Right lung (tissue), 5 donors: ENCODE results near the gene AFMID. TPM values are rescaled to one million over a fixed set of nuclear protein-coding genes. Genes with fewer than 3 reads are reported as not detected.

Source experiments
- DNase-seq, 2 donors: peaks; one replicate each; pipeline ENCODE4 v3.0.0-alpha.2; 2013
- polyA plus RNA-seq, 5 donors: library from polyadenylated mRNA; unstranded; fragments of 120-200 nt; gene quantifications; one replicate each; pipeline versions ENCODE4 v1.2.1 to v1.2.3, GENCODE V29; 2013; ENCODE audit warnings: inconsistent platforms in 1 of 5, low replicate concordance in 1 of 5; ENCODE audit not compliant: insufficient read length in 5 of 5, insufficient read depth in 1 of 5

Gene AFMID
- polyA plus RNA-seq, 5 donors, result 45.4 to 55.4 (median 53.7) TPM

DNA sequence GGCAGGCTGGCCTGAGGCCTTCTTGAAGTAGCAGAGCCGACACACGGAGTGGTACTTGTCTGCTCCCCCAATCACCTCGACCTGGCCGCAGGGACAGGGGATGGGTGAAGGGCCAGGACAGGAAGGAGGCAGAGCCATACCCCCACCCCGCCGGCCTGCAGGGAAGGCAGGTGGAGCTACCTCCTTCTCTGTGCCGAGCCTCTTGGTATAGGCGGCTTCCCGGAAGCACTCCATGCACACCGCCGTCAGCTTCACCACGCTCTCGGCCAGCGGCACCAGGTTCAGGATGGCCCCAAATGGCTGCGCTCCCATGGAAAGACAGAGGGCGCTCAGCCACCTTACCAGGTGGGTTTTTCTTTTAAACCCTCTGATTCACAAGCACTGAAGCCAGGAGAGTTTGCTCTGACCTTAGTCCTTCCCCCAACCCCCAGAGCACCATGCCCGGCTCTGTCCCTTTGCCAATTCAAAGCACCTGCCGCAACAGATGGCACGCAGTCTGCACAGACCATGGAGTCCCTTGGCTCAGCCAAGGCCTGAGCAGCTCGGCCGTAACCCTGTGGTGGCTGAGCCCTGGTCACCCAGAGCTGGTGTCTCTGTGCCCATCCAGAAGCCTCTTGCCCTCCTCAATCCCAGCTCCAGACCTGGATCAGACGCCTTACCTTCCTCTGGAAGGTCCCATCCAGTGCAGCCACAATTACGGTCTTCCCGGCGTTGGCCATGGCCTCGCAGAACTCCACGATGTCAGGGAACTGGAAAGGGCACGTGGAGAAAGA, 12.1 kb upstream of the AFMID start:
- DNase-seq, result no peak

DNA sequence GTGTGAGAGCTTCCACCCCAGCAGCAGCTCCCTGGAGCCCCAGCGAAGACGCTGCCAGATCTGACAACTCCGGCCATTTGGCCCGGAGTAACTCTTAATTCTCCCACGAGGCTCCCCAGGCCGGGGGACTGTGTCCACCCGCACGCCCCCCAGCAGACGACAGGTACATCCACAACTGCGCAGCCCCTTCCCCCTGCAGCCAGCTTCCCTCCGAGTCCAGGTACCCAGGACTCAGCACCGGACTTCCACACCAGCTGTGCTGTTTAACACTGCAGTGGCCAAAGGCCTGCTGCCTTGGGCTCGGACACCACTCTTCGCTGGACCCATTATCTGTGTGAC, 11.6 kb upstream of the AFMID start:
- no peak for DNase-seq

DNA sequence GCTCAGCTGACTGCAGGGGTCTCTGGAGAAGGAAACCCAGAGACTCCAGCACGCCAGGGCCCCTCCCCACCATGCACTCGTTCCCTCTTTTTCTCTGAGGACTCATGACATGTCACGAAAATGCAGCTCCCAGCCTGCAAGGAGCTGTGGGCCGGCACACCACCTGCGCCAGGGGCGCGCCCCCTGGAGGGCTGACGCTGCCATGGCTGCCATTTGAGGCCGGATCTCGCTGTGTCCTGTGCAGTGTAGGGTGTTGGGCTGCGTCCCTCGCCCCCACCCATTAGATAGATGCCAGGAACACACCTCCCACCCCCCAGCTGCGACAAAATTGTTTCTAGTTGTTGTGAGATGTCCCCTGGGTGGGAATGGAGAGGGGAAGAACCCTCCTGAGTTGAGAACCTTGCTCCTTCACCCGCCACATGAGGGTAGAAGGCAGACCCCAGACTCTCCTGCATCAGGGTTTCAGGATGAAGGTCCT, 10.6 kb upstream of the AFMID start:
- no peak for DNase-seq

DNA sequence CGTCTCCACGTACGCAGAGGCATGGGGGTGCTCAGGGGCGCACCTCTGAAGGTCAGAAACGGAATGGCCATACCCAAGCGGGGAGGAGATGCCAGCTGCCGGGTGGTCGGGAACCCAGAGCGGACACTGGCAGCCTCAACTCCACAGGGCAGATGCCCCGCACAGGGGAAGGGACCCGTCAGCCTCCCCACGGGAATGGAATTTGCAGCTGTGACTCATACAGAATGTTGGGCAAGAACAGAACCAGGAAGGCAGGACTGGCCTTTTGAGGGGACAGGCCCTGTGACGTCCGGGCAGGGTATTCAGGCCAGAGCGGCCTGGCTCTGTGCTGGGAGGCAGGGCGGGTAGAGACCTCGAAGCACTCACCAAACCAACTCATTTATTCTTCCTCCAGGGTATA, 7.8 kb upstream of the AFMID start:
- no peak for DNase-seq

DNA sequence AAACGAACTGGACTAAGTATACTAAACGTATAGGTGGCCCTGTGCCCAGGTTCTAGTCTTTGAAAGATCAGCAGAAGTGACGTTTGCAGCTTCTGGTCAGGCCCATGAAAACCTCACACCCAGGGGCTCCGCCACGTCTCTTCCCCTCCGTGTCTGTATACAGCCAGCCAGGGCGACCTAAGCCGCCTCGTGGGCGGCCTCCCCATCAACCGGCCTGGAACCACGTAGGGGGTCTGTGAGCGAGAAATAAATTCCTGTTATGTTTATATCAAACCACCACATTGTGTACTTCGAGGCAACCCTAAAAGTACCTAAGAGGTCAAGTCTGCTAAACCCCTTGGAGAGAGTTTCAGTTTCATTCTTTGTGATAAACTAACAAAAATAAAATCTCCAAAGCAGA, 7.1 kb upstream of the AFMID start:
- no peak for DNase-seq

DNA sequence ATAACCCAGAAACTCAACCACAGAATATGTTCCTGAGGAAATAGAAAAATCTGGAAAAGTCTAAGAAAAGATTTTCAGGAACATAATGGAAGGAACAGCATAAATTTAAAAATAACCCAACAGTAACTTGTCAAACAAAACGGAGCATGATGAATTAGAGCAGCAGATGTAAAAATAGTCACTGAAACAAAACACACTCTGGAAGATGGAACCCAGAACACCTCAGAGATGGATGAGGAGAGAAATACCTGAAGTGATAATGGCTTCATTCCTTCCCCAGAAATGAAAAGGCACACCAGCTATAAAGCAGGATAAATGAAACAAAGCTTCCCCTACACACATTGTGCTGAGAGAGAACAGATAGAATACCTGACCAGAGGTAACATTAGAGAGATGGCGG, 6.7 kb upstream of the AFMID start:
- DNase-seq, result no peak

DNA sequence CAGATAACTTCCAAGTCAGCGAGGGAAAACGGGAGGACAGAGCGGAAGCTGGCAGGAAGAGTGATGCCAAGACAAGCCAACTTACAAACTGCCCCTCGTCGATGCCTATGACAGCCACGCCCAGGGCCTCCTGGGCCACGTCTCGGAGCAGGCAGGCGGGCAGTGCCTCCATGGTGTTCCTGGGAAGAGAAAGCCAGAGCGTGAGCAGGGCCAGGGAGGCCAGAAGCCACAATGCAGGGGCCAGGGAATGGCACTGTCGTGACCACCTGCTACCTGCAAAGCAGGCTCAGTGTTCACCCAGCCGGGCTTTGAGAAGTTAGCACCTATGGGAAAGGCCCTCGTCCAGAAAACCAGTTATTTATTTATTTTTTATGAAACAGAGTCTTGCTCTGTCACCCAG, 4.7 kb upstream of the AFMID start:
- no peak for DNase-seq

DNA sequence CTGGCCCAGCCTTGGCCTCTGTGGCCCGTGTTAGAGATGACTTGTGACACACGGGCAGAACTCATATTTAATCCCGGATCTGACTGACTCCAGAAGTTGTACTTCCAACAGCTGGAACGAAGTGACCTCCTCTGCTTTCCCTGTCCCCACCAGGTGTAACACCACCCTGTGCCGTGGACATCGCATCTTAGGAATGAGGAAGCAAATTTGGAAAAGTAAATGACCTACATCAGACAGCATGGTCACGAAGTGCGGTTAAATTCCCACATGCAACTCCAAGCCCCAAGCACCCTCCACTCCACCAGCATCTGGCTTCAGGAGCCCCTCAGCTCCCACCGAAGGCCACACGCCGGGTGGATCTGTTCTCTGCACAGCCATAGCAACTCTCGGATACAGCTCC, 3.2 kb upstream of the AFMID start:
- DNase-seq, result no peak

DNA sequence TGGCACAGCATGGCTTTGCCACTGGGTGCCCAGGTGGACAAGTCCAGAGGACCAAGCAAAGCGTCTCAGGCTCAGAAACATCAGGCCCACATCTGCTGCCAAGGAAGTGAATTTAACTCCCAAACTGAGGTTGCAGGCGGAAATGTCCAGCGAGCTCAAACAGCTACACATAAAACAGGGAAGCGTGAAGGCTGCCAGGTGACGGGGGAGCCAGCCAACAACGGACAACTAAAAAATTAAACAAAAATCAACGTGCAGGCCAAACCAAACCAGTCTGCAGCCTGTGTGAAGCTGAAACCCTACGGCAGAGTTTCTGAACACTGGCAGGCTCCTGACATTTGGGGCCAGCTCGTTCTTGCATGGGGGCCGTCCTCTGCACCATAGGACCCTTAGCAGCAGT, 2.8 kb upstream of the AFMID start:
- no peak for DNase-seq

DNA sequence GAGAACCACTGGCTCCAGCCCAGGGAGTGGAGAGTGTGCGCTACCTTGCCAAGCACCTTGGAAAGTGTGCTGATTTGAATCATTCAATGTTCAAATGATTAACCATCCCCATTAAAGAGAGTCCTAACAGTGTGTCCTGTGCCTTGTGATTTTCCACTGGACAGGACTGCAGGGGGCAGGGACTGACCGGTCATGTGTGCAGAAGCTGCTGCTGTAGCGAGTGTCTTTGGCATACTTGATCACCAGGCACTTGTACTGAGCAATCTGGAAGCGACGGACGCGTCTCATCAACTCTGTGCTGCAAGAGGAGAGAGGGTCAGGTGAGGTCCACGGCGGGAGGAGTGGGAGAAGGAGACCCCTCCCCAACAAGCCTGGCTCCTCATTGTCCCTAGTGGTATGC, 2.3 kb upstream of the AFMID start:
- DNase-seq, result no peak

DNA sequence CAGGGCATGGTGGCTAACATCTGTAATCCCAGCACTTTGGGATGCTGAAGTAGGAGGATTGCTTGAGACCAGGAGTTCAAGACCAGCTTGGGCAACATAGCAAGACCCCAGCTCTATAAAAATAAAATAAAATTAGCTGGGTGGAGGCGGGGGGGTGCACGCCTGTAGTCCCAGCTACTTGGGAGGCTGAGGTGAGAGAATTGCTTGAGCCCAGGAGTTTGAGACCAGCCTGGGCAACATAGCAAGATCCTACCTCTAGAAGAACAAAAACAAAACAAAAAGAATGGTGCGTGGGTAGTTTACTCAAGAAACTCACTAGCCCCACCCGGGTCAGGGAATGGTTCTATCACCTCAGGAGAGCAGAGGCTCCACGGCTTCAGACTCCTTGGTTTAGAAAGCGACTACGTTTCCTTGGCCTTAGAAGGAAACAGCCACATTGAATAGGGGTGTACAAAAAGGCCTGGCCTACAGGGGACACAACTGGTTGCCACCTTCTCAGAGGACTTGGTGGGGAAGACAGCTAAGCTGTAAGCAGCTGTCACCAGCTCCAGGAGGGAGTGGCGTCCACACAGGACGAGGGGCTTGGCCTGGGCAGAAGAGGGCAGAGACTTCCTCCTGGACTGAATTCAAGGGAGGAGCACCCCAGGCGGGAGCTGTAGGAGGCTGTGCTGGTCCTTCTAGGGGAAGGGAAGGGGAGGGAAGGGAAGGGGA, 1.0 kb upstream of the AFMID start:
- DNase-seq, result no peak

DNA sequence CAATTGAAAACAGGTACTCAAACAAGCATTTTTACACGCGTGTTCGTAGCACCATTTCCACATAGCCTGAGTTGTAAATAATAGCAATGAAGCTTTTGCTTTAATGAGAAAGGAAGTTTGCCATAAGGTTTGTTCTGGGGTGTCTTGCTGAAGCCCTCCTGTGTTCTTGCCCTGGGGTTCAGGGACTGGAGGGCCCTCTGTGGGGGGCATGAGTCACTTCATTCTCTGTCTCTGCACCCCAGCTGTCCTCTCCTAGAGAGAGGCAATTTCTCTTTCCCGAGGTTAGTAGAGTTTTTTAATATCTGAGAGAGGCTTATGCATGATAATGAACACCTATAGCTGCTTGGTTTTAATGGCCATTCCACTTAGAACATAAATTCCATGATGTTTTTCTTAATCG, 9.6 kb downstream of the AFMID start:
- no peak for DNase-seq

DNA sequence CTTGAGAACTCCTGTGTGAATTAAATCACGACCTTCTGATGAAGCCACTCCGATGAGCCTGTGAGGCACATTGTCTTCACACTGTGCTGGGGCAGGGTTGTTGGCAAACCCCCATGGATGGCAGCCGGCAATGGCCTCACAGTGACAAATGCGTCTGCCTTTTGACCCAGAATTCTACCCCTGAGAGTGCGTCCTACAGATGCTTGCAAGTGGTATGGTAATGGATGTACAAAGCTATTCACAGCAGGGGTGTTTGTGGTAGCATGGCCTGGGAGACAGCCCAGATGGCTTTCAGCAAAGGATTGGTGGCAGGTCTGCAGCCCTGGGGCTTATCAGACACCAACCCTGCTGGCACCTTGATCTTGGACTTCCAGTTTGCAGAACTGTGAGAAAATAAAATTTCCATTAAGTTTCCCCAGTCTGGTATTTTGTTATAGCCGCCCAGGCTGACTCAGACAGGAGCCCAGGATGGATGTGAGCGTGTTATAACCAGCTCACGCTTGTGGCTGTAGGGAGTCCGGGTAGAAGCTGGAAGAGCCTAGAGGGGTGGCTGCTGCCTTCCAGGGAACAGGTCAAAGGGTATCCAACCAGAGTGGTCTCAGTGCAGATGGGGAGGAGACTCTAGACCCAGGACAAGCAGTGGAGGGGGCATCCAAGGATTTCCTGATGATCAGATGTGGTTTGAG, 10.1 kb downstream of the AFMID start:
- DNase-seq, result no peak

DNA sequence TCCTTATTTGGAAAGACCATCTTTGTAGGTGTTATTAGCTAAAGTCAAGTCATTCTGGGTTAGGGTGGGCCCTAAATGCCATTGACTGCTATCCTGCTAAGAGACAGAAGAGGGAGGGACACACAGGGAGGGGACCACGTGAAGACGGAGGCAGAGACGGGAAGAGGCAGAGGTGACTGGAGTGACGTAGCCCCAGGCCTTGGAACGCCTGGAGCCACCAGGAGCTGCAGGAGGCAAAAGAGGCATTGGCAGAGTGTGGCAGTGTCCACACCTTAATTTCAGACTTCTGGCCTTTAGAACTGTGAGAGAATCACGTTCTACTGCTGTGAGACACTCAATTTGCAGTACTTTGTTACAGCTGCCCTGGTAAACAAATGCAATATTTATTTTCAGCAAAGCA, 13.3 kb downstream of the AFMID start:
- DNase-seq, result no peak

DNA sequence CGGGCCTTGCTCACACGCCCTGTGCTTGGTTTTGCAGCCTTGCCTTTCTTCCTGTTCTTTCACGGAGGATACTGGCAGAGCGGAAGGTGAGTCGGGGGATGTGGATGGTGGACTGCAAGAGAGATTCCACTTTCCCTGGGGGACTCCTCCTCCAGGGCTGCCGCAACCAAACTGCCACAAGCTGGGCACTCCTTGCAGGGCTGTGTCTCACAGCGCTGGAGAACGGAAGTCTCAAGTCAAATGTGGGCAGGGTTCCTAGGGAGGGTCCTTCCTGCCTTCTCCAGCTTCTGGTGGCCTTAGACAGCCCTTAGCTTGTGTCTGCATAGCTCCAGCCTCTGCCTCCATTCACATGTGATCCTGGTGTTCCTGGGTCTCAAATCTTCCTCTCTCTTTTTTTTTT, 15.5 kb downstream of the AFMID start:
- DNase-seq, result no peak

DNA sequence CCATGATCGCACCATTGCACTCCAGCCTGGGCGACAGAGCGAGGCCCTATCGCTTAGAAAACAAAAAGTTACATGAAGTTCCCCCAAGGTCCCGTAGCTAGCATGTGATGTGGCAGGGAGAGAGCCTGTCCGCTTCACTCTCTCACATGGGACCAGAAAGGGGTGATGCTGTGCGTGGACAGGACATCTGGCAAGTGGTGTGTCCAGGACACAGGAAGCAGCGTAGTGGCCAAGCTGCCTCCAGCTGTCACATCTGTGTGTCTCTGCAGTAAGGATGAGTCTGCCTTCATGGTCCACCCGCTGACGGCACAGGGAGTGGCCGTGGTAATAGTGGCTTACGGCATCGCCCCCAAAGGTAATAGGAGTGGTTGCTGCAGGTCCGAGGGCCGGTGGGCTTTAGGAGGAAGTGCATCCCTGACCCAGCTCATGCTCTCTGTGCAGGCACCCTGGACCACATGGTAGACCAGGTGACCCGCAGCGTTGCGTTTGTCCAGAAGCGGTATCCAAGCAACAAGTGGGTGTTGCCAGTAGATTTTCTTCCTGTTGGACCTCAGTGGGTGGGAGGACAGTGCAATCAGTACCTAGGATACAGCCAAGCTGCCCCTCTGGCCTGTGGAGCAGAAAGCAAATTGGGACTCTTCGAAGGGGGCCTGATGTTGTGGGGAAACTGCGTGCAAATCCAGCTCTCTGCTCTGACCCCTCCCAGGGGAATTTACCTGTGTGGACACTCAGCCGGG, 17.4 kb downstream of the AFMID start:
- no peak for DNase-seq

DNA sequence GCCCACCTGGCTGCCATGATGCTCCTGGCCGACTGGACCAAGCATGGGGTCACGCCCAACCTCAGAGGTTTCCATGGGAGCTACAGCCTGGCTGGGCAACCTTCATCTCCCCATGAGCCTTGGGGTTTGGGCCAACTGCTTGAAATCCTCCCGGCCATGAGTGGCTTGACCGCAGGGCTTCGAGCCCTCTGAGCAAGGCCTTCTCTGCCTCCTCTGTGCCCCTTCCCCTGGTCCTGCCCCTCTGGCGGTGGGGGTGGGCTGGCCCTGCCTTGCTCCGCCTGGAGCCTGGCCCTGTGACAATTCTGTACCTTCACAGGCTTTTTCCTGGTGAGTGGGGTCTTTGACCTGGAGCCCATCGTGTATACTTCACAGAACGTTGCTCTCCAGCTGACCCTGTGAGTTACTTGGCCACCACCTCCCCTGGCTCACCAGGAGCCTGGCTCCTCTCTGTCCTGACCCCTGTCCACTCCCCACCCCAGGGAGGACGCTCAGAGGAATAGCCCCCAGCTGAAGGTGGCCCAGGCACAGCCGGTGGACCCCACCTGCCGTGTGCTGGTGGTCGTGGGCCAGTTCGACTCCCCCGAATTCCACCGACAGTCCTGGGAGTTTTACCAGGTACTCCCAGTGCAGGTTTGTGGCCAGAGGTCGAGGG, 18.1 kb downstream of the AFMID start:
- no peak for DNase-seq

DNA sequence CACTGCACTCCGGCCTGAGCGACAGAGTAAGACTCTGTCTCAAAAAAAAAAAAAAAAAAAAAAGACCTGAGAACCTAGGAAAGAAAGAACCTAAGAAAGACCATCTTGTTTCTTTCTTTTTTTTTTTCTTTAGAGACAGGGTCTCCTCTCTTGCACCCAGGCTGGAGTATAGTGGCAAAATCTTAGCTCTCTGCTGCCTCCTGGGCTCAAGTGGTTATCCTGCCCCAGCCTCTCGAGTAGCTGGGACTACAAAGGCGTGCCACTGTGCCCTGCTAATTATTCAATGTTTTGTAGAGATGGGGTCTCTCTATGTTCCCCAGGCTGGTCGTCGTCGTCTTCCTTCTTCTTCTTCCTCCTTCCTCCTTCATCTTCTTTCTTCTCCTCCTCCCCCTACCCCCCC, 19.1 kb downstream of the AFMID start:
- DNase-seq, result no peak

DNA sequence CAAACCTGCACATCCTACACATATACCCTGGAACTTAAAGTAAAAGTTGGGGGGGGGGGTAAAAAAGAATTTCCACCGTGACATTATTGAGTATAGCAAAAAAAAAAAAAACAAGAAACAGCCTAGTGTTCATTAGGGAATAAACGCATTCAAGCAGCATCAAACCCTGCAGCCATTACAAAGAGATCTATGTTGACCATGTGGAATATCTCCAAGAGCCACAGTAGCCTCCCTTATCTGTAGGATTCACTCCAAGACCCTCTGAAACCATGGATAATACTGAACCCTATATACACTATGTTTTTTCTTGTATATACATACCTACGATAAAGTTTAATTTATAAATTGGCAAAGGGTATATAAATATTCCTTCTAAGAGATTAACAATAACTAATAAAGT, 21.3 kb downstream of the AFMID start:
- no peak for DNase-seq

DNA sequence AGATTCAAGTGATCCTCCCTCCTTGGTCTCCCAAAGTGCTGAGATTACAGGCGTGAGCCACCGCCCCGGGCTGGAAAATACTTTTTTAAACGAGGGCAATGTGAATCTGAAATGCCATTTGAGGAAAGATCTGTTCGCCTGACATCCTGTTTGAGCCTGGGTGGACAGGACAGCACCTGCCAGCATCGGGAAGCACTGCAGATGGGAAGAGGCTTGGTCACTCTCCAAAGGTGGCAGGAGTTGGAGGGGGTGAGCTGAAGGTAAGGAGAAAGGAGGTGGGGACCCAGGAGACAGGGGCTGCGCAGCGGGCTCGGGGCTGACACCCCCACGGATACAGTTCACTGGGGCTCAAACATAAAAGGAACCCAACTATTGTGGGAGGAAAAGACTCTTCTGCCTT, 22.9 kb downstream of the AFMID start:
- DNase-seq, result no peak

DNA sequence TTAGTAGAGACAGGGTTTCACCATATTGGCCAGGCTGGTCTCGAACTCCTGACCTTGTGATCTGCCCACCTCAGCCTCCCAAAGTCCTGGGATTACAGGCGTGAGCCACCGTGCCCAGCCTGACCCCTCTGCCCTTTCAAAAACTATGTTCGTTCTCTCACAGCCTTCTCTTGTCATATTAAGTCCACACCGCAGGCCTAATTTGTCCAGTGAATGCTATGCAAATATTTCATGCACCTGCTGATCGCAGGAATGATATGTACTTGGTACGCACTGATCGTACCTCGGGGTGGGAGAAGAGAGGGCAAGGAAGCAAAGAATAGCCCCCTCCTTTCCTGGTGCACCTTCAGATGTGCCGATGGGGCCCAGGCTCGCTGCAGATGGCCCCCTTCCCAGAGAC, 23.9 kb downstream of the AFMID start:
- DNase-seq, result no peak
